Anterior cingulate cortex (tissue), 58 donors: ENCODE results near the gene SF3A1.

Experiments
- DNase-seq, 58 donors: peaks; one replicate each; lab custom pipeline; 2025; lab: John Stamatoyannopoulos, UW

Gene SF3A1

GRCh38 chr22:30292069-30292970 is 64.4 kb downstream of the SF3A1 start:
- peak in 3 of 58 donors; percentile 15 to 17 (median 17) for DNase-seq

GRCh38 chr22:30291058-30291892 is 65.4 kb downstream of the SF3A1 start:
- DNase-seq = peak in 55 of 58 donors; percentile 25 to 94 (median 70)

- DNase-seq = peak in 2 of 58 donors; percentile 37 to 63
Observed at GRCh38 chr22:30290342-30291057, 66.2 kb downstream of the SF3A1 start.

GRCh38 chr22:30289980-30290313 is 66.7 kb downstream of the SF3A1 start:
- no peak for DNase-seq

GRCh38 chr22:30289141-30289979 is 67.3 kb downstream of the SF3A1 start, which contains the start of gene CASTOR1:
Gene CASTOR1, minus strand, starts transcription at chr22:30289505. Its CDS starts 8 bp downstream, at chr22:30289497.
- DNase-seq = peak; percentile 70 to 99 (median 96)

GRCh38 chr22:30288419-30289140 is 68.1 kb downstream of the SF3A1 start:
- DNase-seq = peak in 1 of 58 donors; percentile 38

GRCh38 chr22:30287648-30288418 is 68.9 kb downstream of the SF3A1 start:
- peak in 56 of 58 donors; percentile 24 to 90 (median 72) for DNase-seq

GRCh38 chr22:30286813-30287647 is 69.7 kb downstream of the SF3A1 start:
- peak in 28 of 58 donors; percentile 6 to 67 (median 30) for DNase-seq

GRCh38 chr22:30286331-30286730 is 70.4 kb downstream of the SF3A1 start:
- no peak for DNase-seq

GRCh38 chr22:30285846-30286200 is 70.9 kb downstream of the SF3A1 start:
- DNase-seq = no peak

- no peak for DNase-seq
Observed at GRCh38 chr22:30285176-30285845, 71.4 kb downstream of the SF3A1 start.

GRCh38 chr22:30284666-30285065 is 72.0 kb downstream of the SF3A1 start:
- DNase-seq = no peak

- no peak for DNase-seq
Observed at GRCh38 chr22:30284172-30284571, 72.5 kb downstream of the SF3A1 start.

- no peak for DNase-seq
Observed at GRCh38 chr22:30283342-30283741, 73.4 kb downstream of the SF3A1 start.

- no peak for DNase-seq
Observed at GRCh38 chr22:30282616-30283046, 74.1 kb downstream of the SF3A1 start.
